ENCODE measurements around the gene CTNNA1.
A peak's percentile ranks its signal among the peaks of the same experiment; 100 is the strongest.
"Not testable (repeated sequence)": the region's sequence is repeated elsewhere in the genome, so short reads cannot be mapped to it uniquely, and the experiment has no call there.

Gene CTNNA1

GRCh38 chr5:138809391-138809790, 56.2 kb downstream of the CTNNA1 start:
- DNase-seq (ENCODE audit: low spot score) = no peak

DNA sequence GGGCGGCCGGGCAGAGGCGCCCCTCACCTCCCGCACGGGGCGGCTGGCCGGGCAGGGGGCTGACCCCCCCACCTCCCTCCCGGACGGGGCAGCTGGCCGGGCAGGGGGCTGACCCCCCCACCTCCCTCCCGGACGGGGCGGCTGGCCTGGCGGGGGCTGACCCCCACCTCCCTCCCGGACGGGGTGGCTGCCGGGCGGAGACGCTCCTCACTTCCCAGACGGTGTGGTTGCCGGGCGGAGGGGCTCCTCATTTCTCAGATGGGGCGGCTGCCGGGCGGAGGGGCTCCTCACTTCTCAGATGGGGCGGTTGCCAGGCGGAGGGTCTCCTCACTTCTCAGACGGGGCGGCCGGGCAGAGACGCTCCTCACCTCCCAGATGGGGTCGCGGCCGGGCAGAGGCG, 57.6 kb downstream of the CTNNA1 start:
- not testable (repeated sequence) for DNase-seq (ENCODE audit: low spot score)

DNA sequence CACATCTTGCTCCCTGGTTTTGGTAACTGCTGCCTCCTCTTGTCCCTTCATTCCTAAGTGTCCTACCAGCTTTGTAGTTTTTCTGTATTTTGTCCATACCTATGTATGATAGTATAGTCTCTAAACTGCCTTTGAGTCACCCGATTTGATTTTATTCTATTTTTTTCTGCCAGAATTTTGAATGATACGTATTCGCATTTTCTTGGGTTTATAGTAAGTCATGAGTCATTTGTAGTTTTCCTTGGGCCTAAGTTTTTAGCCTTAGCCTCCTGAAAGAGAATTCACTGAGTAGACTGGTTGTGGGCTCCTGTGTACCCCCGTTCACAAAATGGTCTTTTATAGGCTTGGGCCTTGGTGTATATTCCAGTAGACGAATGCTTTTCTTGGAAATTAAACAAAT, 62.3 kb downstream of the CTNNA1 start:
- no peak for DNase-seq (ENCODE audit: low spot score)

- no peak for DNase-seq (ENCODE audit: low spot score)
Measured at GRCh38 chr5:138817241-138817640, 64.0 kb downstream of the CTNNA1 start.

- DNase-seq (ENCODE audit: low spot score) = no peak
Measured at GRCh38 chr5:138819081-138819480, 65.9 kb downstream of the CTNNA1 start.

- DNase-seq (ENCODE audit: low spot score) = no peak
Measured at GRCh38 chr5:138820695-138821094, 67.5 kb downstream of the CTNNA1 start.

DNA sequence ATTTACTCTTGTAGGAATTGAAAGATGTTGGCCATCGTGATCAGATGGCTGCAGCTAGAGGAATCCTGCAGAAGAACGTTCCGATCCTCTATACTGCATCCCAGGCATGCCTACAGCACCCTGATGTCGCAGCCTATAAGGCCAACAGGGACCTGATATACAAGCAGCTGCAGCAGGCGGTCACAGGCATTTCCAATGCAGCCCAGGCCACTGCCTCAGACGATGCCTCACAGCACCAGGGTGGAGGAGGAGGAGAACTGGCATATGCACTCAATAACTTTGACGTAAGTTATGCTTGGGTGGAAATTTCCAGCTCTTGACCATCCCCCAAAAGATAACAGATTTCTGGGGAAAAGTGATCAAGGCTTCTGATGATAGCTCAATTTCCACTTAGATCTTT, 71.3 kb downstream of the CTNNA1 start:
- DNase-seq (ENCODE audit: low spot score) = no peak

DNA sequence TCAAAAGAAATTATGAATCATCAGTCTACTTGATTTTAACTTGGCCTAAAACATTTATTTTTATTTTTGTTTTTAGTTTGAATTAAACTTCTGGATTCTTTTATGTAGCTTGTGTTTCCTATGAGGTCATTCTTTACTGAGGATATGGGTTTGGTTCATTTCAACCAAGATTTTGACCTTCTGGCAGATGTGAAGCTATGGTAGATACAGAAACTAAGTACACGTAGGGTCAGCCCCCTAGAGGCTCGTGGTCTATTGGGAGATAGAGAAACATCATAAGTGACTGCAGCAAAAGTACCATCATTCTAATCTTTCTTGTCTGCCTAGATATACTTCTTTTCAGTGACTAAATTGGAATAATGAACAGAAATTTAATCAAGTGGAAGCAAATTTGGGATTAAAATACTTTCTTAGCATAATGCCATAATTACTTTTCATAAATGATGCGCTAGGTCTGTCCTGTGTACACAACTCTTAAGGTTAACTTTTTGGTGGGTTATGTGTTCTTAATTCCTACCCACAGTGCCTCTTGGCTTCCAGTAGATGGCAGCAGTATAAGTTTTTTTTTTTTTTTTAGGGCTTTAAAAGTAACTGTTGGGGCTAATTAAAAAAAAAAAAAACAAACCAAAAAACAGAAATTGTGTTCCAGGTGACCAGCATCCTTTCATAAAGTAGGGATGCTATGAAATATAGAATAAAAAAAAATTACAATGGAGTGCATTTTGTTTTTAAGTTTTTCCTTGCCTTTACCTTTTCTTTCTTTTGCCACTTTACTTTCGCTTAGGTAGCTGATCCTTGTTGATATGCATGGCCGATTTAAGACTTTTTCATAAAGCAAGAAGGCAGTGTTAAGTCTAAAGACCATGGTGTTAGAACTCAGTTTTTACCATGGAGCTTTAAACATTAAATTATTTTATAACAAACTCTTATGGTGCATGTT, 72.0 kb downstream of the CTNNA1 start:
- peak; percentile 52 for DNase-seq (ENCODE audit: low spot score)

GRCh38 chr5:138828556-138828955, 75.3 kb downstream of the CTNNA1 start:
- DNase-seq (ENCODE audit: low spot score) = no peak

DNA sequence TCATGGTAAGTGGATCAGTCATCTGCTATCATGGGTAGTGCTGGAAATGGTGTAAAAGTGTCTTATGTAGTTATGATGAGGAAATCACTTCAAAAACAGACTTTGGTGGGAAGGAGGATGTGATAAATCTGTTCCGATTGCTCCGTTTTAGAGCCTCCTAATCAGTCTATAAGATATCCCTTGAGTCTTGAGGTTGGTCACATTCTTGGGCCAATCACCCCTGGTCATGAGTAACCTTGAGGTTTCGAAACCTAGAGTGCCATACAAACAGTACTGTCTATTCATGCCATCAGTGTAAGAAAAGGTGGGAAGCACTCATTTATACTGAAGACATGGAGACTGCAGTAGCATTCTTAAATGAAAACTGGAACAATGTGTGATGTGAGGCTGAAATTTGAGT, 76.1 kb downstream of the CTNNA1 start:
- no peak for DNase-seq (ENCODE audit: low spot score)

GRCh38 chr5:138831703-138832102, 78.5 kb downstream of the CTNNA1 start:
- no peak for DNase-seq (ENCODE audit: low spot score)

GRCh38 chr5:138832218-138832617, 79.0 kb downstream of the CTNNA1 start:
- no peak for DNase-seq (ENCODE audit: low spot score)

DNA sequence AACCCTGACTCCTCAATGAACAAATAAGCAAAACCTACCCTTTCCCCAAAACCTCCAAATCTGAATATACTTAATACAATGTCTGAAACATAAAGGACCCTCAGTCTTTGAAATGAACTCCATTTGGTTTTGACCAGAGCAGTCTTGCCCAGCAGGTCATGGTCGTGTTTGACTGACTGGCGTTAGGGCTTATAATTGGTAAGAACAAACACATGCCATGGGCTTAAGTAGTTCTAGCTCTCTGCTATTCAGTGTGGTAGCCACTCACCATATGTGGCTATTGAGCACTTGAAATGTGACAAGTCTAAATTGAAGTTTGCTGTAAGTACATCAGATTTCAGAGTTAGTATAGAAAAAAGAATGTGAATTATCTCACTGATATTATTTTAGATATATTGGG, 79.9 kb downstream of the CTNNA1 start:
- DNase-seq (ENCODE audit: low spot score) = no peak

DNA sequence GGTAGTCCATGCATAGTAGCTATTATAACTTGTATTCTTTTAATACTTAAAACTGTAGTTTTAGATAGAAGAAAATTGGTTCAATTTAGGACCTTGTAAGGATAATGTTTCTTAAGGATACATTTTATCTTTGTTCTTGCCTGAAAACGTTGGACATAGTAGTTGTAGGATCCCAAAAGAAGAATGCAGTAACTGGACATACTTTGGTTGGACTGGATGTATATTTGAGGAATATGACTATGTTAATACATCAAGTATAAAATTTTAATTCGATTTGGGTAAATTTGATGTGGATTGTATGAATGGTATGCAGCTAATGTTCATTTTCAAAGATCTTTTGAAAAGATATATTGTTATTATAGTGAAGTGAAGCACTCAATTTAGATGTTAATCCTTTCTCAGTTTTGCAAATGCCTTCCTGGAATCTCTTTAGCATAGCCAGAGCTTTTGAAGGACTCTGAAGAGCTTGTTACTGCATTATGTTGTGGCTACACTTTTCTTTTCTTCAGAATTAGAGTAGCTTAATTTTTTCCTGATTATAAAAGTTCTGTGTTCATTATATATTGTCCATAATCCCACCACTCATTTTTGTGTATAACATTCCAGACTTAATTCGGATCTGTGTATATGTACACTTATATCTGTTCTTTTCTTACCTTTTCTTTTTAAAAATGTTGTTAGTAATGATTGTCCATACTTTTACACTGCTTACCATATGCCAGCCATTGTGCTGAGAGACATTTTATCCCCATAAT, 80.7 kb downstream of the CTNNA1 start:
- DNase-seq (ENCODE audit: low spot score) = no peak

DNA sequence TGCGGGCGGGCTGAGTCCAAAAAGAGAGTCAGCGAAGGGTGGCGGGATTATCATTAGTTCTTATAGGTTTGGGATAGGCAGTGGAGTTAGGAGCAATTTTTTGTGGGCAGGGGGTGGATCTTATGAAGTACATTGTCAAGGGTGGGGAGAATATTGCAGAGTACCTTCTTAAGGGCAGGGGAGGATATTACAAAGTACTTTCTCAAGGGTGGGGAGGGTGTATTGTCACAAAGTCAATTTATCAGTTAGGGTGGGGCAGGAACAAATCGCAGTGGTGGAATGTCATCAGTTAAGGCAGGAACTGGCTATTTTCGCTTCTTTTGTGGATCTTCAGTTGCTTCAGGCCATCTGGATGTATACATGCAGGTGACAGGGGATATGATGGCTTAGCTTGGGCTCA, 81.6 kb downstream of the CTNNA1 start:
- not testable (repeated sequence) for DNase-seq (ENCODE audit: low spot score)

DNA sequence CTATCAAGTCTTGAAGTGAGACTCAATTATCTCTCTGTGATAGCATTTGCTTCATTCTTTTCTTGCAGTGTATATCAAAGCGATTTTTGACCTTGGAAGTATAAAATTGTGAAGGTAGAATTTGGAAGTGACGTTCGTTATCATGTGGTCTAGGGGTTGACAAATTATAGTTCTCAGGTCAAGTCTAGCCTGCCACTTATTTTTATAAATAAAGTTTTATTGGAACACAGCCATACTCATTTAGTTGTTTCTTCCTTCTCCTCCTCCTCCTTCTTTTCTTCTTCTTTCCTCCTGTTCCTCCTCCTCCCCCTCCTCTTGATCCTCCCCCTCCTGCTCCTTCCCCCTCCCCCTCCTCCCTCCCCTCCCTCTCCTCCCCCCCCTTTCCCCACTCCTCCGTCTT, 83.9 kb downstream of the CTNNA1 start:
- no peak for DNase-seq (ENCODE audit: low spot score)

GRCh38 chr5:138840103-138840502, 86.9 kb downstream of the CTNNA1 start:
- no peak for DNase-seq (ENCODE audit: low spot score)

GRCh38 chr5:138841531-138841930, 88.3 kb downstream of the CTNNA1 start:
- DNase-seq (ENCODE audit: low spot score) = no peak

GRCh38 chr5:138843316-138844124, 90.3 kb downstream of the CTNNA1 start:
- DNase-seq (ENCODE audit: low spot score) = no peak

GRCh38 chr5:138844125-138844461, 90.9 kb downstream of the CTNNA1 start:
- no peak for DNase-seq (ENCODE audit: low spot score)

DNA sequence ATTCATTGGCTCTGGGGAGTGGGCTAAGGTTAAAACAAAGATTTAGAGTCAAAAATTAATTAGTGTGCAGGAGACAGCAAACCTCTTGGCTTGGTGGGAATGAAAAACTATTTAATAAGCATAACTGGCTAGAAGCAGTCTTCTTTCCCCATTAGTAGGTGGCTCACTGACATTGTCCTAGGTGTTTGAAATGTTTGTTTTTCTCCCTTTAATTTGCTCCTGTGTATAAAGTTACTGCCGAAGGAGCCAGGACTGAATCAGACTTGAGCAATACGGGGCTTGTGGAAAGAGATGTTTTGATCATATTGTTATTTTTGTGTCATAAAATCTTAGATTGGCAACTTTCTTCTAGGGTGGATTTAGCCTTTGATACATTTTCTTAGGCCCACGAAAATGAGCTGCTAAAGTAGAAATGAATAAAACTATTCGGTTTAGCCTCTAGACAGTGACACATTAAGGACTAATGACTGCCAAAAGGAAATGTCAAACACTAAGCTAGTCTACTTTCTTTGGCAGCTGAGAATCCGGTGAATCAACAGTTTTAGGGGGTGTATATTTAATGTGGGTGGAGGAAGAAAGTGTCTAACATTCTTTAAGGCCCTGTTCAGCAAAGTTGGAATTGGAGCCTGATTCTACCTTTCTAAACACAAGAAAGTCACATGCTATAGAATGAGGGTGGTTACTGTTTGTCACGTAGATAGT, 91.7 kb downstream of the CTNNA1 start:
- DNase-seq (ENCODE audit: low spot score) = peak; percentile 45

- DNase-seq (ENCODE audit: low spot score) = no peak
Measured at GRCh38 chr5:138849439-138849838, 96.2 kb downstream of the CTNNA1 start.

All from RKO (cell line).